ENCODE results near the gene FAM135A.

DNA sequence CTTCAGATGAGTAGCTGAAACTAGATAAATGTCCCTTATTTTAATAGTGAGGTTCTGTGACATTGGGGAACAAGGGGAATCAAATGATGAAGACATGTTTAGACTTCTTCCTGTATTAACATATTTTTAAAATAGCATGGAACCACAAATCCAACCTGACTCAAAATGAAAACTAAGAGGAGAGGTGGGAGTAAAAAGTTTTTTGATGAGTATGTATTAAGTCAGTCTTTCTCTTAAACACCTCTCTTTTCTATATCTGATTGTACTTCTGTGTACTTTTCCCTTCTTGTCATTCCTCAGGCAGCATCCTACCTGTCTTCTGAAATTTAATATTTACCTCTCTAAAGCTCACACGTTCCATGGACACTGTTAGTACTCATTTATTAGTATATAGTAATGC is 144.7 kb downstream of the FAM135A start:
- TF ChIP-seq, protein P1, sequence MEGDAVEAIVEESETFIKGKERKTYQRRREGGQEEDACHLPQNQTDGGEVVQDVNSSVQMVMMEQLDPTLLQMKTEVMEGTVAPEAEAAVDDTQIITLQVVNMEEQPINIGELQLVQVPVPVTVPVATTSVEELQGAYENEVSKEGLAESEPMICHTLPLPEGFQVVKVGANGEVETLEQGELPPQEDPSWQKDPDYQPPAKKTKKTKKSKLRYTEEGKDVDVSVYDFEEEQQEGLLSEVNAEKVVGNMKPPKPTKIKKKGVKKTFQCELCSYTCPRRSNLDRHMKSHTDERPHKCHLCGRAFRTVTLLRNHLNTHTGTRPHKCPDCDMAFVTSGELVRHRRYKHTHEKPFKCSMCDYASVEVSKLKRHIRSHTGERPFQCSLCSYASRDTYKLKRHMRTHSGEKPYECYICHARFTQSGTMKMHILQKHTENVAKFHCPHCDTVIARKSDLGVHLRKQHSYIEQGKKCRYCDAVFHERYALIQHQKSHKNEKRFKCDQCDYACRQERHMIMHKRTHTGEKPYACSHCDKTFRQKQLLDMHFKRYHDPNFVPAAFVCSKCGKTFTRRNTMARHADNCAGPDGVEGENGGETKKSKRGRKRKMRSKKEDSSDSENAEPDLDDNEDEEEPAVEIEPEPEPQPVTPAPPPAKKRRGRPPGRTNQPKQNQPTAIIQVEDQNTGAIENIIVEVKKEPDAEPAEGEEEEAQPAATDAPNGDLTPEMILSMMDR (IDR thresholded peaks at IDR 0.05), result no peak
- no peak for TF ChIP-seq POLR2A (IDR thresholded peaks at IDR 0.05)

All from testis (tissue), 2 donors.